NCI-H2171 (cell line): ENCODE data around the gene KDM4B.
"Not testable (repeated sequence)": the region's sequence is repeated elsewhere in the genome, so short reads cannot be mapped to it uniquely, and the experiment has no call there.

ENCODE experiments used
- DNase-seq: peaks from one replicate; lab custom pipeline; 2025; lab: John Stamatoyannopoulos, UW

The KDM4B gene

GRCh38 chr19:5173993-5174392 is 205.1 kb downstream of the KDM4B start:
- no peak for DNase-seq

- no peak for DNase-seq
These were observed 209.0 kb downstream of the KDM4B start for GRCh38 chr19:5177745-5178450.

- no peak for DNase-seq
These were observed 209.9 kb downstream of the KDM4B start for GRCh38 chr19:5178841-5179240.

GRCh38 chr19:5179256-5179655 is 210.3 kb downstream of the KDM4B start:
- no peak for DNase-seq

GRCh38 chr19:5181329-5181728 is 212.4 kb downstream of the KDM4B start:
- no peak for DNase-seq

GRCh38 chr19:5182751-5183150 is 213.8 kb downstream of the KDM4B start:
- no peak for DNase-seq

- no peak for DNase-seq
These were observed 214.7 kb downstream of the KDM4B start for GRCh38 chr19:5183616-5184015.

GRCh38 chr19:5184930-5185329 is 216.0 kb downstream of the KDM4B start:
- DNase-seq = no peak

GRCh38 chr19:5186293-5187050 is 217.6 kb downstream of the KDM4B start:
- no peak for DNase-seq

GRCh38 chr19:5188548-5189317 is 219.8 kb downstream of the KDM4B start:
- DNase-seq = no peak

- DNase-seq = no peak
These were observed 220.3 kb downstream of the KDM4B start for GRCh38 chr19:5189318-5189607.

- no peak for DNase-seq
These were observed 222.2 kb downstream of the KDM4B start for GRCh38 chr19:5191091-5191490.

- DNase-seq = no peak
These were observed 223.7 kb downstream of the KDM4B start for GRCh38 chr19:5192568-5192967.

GRCh38 chr19:5193192-5193591 is 224.3 kb downstream of the KDM4B start:
- DNase-seq = no peak

- DNase-seq = no peak
These were observed 225.7 kb downstream of the KDM4B start for GRCh38 chr19:5194641-5195040.

GRCh38 chr19:5195587-5195986 is 226.7 kb downstream of the KDM4B start:
- not testable (repeated sequence) for DNase-seq

- DNase-seq = no peak
These were observed 227.9 kb downstream of the KDM4B start for GRCh38 chr19:5196832-5197231.

- DNase-seq = no peak
These were observed 231.9 kb downstream of the KDM4B start for GRCh38 chr19:5200844-5201243.

GRCh38 chr19:5202553-5202952 is 233.6 kb downstream of the KDM4B start:
- DNase-seq = no peak
